Endothelial cell (in vitro differentiated cells): ENCODE data around the gene PIK3R2. TPM values are rescaled to one million over a fixed set of nuclear protein-coding genes. Genes with fewer than 3 reads are reported as not detected.
"Not testable (repeated sequence)": the region's sequence is repeated elsewhere in the genome, so short reads cannot be mapped to it uniquely, and the experiment has no call there.

Experiments
- DNase-seq: peaks from one replicate; pipeline ENCODE4 v3.0.0; 2021; ENCODE audit warnings: low spot score
- H3K27ac Mint-ChIP-seq: one replicate; pipeline ENCODE4 v1.8.0; 2021; ENCODE audit warnings: mixed read lengths, inconsistent platforms; ENCODE audit not compliant: unreplicated experiment
- H3K27me3 Mint-ChIP-seq: one replicate; pipeline ENCODE4 v1.8.0; 2021; ENCODE audit warnings: mild to moderate bottlenecking, moderate library complexity, mixed read lengths, inconsistent platforms; ENCODE audit not compliant: unreplicated experiment
- H3K36me3 Mint-ChIP-seq: one replicate; pipeline ENCODE4 v1.8.0; 2021; ENCODE audit warnings: mild to moderate bottlenecking, low read depth, mixed read lengths, inconsistent platforms; ENCODE audit not compliant: unreplicated experiment
- H3K4me1 Mint-ChIP-seq: one replicate; pipeline ENCODE4 v1.8.0; 2021; ENCODE audit warnings: mild to moderate bottlenecking, mixed read lengths, inconsistent platforms; ENCODE audit not compliant: unreplicated experiment
- H3K4me3 Mint-ChIP-seq: one replicate; pipeline ENCODE4 v1.8.0; 2021; ENCODE audit warnings: mild to moderate bottlenecking, mixed read lengths, inconsistent platforms; ENCODE audit not compliant: unreplicated experiment
- H3K9me3 Mint-ChIP-seq: one replicate; pipeline ENCODE4 v1.8.0; 2021; ENCODE audit warnings: mixed read lengths, inconsistent platforms; ENCODE audit not compliant: unreplicated experiment
- total RNA-seq: library from RNA; stranded (reverse); fragmentation: NEBNext Ultra II Directional; extraction: Animal tissue kit (Norgen Biotek cat#: 25700); gene quantifications from one replicate; pipeline ENCODE4 v1.2.1, GENCODE V29; 2021; ENCODE audit not compliant: unreplicated experiment
- TF ChIP-seq, protein P1 (sequence below): fragments of 200-600 bp; sonication (generic); IDR thresholded peaks from one replicate; pipeline ENCODE4 v1.5.0; 2021; ENCODE audit warnings: antibody characterized with exemption; ENCODE audit not compliant: unreplicated experiment

PIK3R2 gene
- total RNA-seq, 1 donor from 2014 or later = 28.0 TPM

- no peak overlapping the region for H3K27ac Mint-ChIP-seq
- DNase-seq = no peak
- no peaks in the 10 kb centered on the region for H3K9me3 Mint-ChIP-seq
Measured at GRCh38 chr19:18156841-18157464, 4.0 kb downstream of the PIK3R2 start.

DNA sequence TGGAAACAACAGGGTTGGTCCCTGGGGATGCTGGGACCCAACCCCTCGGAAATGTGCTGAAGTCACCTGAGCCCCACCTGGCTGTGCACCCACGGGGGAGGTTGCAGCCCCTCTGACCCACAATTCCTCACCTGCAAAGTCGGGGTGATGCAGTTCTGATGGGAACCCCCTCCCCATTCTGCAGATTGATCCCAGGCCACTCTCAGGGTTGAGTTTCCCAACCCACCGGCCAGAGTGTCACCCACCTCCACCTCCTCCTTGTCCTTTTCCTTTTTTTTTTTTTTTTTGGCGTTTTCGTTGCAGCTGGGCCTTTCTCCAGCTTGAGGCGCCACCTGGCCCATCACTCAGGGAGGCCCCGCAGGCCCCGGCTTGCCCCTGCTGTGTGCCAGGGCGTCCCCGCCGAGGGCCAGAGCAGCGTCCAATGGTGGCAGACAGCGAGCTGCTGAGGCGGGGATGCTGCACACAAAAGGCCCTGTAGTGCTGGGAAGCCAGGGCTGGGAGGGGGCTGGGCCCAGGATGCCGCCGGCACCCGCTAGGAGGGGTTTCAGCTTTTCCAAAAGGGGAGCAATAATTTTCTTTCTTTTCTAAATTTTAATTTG lies 4.6 kb downstream of the PIK3R2 start:
- peaks cover 8% of the 10 kb centered on the region for H3K4me1 Mint-ChIP-seq
- peaks cover 13% of the 10 kb centered on the region for H3K27me3 Mint-ChIP-seq
- no peak overlapping the region for H3K27ac Mint-ChIP-seq
- TF ChIP-seq, protein P1, sequence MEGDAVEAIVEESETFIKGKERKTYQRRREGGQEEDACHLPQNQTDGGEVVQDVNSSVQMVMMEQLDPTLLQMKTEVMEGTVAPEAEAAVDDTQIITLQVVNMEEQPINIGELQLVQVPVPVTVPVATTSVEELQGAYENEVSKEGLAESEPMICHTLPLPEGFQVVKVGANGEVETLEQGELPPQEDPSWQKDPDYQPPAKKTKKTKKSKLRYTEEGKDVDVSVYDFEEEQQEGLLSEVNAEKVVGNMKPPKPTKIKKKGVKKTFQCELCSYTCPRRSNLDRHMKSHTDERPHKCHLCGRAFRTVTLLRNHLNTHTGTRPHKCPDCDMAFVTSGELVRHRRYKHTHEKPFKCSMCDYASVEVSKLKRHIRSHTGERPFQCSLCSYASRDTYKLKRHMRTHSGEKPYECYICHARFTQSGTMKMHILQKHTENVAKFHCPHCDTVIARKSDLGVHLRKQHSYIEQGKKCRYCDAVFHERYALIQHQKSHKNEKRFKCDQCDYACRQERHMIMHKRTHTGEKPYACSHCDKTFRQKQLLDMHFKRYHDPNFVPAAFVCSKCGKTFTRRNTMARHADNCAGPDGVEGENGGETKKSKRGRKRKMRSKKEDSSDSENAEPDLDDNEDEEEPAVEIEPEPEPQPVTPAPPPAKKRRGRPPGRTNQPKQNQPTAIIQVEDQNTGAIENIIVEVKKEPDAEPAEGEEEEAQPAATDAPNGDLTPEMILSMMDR = no peak
- no peaks in the 10 kb centered on the region for H3K9me3 Mint-ChIP-seq
- DNase-seq = no peak
- no peak overlapping the region for H3K4me3 Mint-ChIP-seq
- peaks cover 9% of the 10 kb centered on the region for H3K36me3 Mint-ChIP-seq

More at GRCh38 chr19:18156841-18157464, 4.0 kb downstream of the PIK3R2 start:
- H3K4me1 Mint-ChIP-seq = peaks cover 11% of the 10 kb centered on the region
- H3K36me3 Mint-ChIP-seq = peaks cover 9% of the 10 kb centered on the region
- H3K27me3 Mint-ChIP-seq = peaks cover 17% of the 10 kb centered on the region
- TF ChIP-seq, protein P1 = no peak
- no peak overlapping the region for H3K4me3 Mint-ChIP-seq

DNA sequence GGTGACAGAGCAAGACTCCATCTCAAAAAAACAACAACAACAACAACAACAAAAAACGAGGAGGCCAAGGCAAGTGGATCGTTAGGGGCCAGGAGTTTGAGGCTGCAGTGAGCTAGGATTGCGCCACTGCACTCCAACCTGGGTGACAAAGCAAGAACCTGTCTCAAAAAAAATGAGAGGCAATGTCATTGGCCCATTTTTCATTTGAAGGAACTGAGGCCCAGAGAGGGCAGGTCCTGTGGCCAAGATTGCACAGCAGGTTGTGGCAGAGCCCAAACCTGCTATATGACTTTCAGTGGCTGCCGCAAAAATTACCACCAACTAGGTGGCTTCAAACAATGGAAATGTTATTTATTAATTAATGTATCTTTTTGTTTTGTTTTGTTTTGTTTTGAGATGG lies 5.5 kb downstream of the PIK3R2 start:
- H3K9me3 Mint-ChIP-seq = no peaks in the 10 kb centered on the region
- H3K4me3 Mint-ChIP-seq = no peak overlapping the region
- H3K36me3 Mint-ChIP-seq = peaks cover 13% of the 10 kb centered on the region
- no peak overlapping the region for H3K27ac Mint-ChIP-seq
- H3K27me3 Mint-ChIP-seq = peaks cover 12% of the 10 kb centered on the region
- no peak for DNase-seq
- TF ChIP-seq, protein P1 = no peak
- peaks cover 7% of the 10 kb centered on the region for H3K4me1 Mint-ChIP-seq

GRCh38 chr19:18159059-18159616 lies 6.2 kb downstream of the PIK3R2 start:
- H3K4me3 Mint-ChIP-seq, H3K27ac Mint-ChIP-seq, DNase-seq, H3K9me3 Mint-ChIP-seq, H3K4me1 Mint-ChIP-seq: not testable (repeated sequence)
- Mint-ChIP-seq H3K36me3 (peaks cover 17% of the 10 kb centered on the region), H3K27me3 (peaks cover 12% of the 10 kb centered on the region)

DNA sequence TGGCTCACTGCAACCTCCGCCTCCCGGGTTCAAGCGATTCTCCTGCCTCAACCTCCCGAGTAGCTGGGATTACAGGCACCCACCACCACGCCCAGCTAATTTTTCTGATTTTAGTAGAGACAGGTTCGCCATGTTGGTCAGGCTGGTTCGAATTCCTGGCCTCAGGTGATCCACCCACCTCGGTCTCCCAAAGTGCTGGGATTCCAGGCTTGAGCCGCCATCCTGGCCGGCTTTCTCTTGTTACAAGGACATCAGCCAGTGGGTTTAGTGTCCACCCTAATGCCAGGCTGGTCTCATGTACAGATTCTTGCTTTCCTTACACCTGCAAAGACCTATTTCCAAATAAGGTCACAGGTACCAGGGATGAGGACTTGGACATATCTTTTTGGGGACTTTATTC lies 6.8 kb downstream of the PIK3R2 start:
- no peak for DNase-seq
- TF ChIP-seq, protein P1 = no peak
- no peaks in the 10 kb centered on the region for H3K4me1 Mint-ChIP-seq
- peaks cover 8% of the 10 kb centered on the region for H3K27me3 Mint-ChIP-seq
- no peak overlapping the region for H3K27ac Mint-ChIP-seq
- peaks cover 18% of the 10 kb centered on the region for H3K36me3 Mint-ChIP-seq
- no peak overlapping the region for H3K4me3 Mint-ChIP-seq
- H3K9me3 Mint-ChIP-seq = no peaks in the 10 kb centered on the region
